HUDEP-2 (cell line): ENCODE measurements around the gene RER1.

Source experiments
- DNase-seq, 76 experiments: peaks; one replicate each; lab custom pipeline; 2025; ENCODE audit not compliant: unreplicated experiment in 76 of 76; lab: John Stamatoyannopoulos, UW

RER1 gene

DNA sequence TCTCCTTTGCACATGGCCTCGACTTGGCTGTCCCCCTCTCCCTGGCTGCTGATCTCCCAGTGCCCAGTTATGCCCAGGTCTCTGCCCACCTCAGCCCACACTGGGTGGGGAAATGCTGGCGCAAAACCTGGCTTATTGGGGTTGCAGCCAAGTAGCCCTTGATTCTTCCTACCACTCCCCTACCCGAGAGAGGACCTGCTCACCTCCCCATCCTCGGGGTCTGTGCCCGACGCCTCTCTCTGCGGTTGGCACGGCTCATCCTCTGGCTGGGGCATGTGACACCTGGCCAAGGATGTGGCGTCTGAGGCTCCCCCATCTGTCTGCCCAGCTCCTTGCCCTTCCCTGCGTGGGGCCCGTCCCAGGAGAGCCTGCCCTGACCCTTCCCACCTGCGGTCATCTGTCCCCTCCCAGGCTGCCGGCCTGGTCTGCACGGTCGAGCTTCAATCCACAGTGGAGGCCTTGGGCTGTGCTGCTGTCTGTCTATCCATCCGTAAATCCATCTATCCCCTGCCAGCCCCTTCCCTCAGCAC, 27.2 kb downstream of the RER1 start:
- DNase-seq, result no peak

DNA sequence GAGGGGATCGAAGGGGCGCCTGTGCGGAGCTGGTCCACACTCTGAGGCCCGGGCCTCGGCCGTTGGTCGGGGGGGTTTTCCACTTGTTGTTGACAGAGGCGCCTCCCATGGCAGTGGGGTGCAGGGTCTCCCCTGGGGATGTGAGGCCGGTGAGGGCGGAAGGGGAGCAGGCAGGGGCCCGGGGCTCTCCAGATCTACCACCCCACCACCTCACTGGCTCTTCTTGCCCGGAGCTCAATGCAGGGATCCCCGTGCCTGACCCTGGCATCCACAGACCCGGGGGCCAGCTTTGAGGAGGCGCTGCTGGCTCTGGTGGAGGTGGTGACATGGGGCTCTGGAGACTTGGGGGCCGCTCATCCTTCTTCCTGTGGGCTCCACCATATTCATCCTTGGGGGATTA, 27.8 kb downstream of the RER1 start:
- no peak for DNase-seq

DNA sequence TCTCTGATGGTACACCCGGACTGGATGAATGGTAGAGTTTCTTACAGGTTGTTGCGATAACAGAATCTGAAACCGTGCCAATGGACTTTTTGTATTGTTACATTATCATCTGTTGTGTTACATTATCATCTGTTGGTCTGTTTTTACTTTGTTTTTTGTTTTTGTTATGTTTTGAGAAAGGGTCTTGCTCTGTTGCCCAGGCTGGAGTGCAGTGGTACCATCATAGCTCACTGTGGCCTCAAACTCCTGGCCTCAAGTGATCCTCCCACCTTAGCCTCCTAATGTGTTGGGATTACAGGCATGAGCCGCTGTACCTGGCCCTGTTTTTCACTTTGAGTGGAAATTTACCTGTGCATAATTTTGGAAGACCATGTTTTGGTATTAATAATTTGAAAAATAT, 30.9 kb downstream of the RER1 start:
- DNase-seq, result no peak

DNA sequence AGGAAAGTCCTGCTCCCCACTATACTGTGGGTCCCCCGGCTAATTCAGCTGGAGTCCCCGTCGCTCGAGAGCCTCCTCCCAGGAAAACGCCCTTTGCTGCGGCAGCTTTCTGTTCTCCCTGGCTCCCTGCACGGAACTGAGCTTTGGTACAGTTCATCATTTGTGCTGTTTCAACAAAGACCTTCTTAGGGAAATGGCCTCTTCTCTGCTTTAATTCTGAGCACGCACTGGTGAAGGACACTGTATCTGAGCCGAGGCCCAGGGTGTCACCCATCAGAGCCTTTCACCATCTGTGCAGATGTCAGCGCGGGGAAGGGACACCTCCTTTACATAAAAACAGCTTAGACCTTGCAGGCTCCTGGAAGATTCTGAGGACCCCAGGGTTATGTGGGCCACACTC, 34.3 kb downstream of the RER1 start:
- no peak for DNase-seq

DNA sequence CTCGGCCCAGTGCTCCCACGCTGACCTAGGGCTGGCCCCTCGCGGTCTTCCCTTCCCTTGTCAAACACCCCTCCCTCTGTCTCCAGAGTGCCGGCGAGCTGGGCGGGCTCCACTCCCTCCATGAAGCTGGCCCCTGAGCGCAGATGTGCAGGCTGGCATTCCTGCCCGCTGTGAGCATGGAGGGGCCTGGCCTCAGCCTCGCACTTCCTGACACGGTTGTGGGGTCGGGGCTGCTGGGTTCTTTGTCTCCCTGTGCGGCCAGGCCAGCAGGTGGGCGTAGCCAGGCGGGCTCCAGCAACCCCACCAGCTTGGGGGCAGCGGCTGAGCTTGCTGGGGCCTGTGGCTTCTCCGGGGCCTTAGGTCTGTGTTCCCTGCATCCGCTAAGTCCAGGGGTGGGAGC, 34.9 kb downstream of the RER1 start:
- DNase-seq, result no peak

DNA sequence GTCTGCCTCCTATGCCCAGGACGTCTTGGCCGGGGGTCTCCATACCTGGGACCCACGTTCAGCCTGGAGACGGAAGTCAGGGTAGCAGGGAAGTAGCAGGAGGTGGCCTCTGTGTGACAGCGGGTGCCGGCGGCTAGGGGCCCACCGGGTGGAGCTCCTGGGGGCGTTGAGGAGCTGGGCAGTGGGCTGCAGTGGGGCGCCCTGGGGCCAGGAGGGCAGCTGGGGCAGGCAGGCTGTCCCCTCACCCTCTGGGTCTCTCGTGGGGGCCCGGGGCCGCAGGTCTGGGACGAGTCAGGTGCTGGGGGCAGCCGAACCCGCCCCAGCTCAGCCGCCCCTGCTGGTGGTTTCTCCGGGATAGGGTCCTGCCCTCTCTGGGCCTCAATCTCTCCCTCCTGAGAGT, 35.4 kb downstream of the RER1 start:
- DNase-seq, result no peak

DNA sequence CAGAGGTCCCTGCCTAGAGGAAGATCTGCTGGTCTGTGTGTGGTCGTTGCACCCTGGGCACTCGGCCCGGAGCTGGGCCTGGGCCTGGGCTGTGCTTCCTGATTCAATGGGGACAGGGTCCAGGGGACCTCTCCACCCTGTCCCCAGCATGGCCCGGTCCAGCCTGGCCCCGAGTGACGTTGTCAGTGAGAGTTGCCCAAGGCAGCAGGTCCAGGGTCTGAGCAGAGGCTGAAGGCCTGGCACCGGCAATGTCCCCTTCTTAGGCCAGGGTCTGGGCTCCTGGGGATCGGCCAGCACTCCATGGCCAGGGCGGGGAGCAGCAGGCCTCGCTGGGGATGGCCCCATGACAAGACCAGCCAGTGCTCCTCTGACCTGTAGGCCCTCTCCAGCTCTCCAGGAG, 36.3 kb downstream of the RER1 start:
- no peak for DNase-seq

DNA sequence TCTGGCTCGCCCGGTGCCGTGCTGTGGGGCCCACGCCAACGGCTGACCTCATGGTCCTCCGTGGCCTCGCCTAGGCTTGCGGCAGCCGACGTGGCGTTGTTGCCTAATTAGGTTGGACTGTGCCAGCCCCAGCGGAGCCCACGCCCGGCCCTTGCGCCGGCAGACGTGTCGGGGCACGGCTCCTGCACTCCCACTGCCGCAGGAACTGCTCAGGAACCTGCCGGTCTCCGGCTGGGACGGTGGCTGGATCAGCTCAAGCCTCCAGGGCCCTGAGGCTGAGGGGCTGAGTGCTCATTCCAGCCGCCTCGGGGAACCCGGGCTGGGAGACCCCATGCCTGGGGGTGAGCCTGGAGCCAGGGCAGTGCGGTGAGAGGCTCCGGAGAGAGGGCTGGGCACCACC, 36.8 kb downstream of the RER1 start:
- DNase-seq, result no peak

DNA sequence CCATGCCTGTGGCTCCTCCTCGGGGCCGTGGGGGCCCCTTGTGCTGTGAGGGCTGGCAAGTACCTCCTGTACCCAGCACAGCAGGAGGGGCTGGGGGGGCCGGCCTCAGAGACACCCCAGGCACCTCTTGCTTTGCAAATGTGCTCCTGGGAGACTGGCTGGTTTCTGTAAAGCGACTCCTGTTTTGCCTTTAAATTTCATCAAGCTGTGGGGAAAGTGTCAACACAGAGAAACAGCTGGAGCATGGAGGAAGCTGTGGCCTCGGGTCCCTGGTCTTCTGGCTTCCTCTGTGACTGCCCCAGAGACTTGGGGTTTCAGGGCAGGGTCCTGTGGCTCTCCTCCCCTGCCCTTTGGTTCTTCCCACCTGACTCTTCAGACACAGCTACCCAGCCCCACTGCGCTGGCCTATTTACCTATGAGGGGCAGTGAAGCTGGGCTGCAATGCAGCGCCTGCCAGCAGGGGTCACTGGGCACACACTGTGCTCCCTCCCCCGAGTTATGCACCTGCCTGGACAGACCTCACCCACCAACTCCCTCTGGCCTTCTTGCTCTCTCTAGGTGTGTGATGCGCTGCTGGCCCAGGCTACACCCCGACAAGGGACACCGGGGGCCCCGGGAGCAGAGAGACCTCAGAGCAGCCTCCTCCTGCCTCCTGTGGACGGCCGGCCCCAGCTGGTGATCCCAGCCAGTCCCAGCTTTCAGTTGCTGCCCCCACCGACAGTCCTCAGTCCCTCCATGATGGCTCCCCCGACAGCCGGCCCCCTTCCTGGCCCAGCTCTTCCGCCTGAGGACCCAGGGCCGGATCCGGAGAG, 38.3 kb downstream of the RER1 start:
- DNase-seq, result peak in 2 of 76 experiments; percentile 11 to 12

DNA sequence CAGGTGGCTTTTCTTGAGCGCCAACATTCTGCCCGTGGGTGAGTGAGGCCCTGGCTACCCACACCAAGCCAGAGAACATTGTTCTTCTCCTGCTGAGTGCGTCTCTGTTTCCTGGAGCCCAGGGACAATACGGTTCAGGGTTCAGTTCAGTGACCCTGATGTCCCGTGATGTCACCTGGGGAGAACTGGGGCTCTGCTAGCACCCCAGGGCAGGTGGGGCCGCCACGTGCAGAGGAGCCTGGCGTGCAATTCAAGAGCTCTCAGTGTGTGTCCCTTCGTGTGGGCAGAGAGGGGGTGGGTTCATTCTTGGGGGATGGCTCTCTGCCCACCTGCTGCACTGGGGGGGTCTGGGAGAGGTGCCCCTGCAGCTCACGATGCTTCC, 38.9 kb downstream of the RER1 start:
- no peak for DNase-seq

DNA sequence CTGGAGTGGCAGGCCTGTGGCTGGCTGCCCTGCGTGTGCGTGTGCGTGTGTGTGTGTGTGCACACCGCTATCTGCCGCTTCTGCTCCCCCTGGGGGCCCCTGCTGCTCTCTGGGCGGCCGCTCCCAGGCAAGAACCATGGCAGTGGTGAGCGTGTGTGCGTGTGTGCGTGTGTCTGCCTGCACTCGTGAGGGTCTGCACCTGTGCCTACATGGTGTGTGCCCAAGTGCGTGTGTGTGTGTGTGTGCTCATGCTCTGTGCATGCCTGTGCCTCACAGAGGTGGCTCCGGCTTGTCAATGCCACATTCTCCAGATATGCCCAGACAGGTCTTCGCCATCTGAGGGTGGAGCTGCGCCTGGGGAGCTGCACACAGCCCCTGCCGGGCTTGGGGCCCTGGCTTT, 39.5 kb downstream of the RER1 start:
- DNase-seq, result no peak

DNA sequence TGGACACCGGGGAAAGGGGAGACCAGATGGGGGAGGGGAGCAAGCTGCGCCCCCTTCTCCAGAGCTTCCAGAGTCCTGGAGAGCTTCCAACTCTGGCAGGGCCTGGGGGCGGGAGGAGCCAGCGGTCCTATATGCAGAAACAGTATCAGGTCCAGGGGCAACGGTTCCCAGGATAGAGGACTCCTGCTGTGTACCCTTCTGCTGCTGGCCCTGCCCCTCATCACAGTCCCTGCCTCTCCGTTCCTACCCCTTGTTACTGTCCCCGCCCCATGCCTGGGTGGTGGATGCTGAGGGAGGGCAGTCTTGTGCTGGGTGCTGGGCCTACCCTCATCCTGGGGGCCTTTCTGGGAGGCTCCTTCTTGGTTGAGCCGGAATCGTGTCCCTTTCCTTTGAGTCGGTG, 39.9 kb downstream of the RER1 start:
- DNase-seq, result no peak

DNA sequence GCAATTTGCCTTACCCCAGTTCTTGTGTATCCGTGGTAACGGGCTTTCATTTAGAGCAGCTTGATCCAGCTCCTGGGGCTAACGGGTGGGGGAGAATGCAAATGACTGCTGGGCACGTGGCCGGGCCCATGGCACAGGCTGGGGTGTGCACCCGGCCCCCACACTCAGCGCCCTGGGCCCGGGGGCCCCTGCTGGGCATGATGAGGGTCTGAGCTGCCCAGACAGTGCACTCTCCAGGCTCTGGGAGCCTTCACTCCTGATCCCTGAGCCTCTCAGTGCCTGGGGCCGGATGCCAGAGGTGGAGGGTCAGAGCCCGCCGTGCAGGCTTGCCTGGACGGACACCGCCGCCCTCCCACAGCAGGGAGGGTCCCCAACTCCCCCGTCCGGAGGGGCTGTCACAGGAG, 40.8 kb downstream of the RER1 start:
- no peak for DNase-seq

DNA sequence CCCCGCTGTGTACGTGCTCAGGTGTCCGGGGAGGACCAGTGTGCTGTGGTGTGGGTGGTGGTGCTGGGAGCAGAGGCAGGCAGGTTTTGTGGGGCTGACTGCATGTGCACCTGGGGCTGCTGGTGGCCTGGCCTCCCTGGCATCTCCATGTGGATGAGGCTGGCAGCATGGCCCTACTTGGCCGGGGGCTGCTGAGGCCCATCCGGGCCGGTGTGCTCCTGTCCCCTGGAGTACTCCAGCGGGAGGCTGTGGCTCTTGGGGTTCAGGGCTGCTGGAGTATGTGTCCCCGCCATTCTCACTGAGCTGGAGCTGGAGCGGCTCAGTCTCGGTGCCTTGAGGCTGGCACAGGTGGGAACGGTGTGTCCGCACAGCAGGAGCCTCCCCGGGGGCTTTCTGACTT, 41.6 kb downstream of the RER1 start:
- DNase-seq, result no peak

DNA sequence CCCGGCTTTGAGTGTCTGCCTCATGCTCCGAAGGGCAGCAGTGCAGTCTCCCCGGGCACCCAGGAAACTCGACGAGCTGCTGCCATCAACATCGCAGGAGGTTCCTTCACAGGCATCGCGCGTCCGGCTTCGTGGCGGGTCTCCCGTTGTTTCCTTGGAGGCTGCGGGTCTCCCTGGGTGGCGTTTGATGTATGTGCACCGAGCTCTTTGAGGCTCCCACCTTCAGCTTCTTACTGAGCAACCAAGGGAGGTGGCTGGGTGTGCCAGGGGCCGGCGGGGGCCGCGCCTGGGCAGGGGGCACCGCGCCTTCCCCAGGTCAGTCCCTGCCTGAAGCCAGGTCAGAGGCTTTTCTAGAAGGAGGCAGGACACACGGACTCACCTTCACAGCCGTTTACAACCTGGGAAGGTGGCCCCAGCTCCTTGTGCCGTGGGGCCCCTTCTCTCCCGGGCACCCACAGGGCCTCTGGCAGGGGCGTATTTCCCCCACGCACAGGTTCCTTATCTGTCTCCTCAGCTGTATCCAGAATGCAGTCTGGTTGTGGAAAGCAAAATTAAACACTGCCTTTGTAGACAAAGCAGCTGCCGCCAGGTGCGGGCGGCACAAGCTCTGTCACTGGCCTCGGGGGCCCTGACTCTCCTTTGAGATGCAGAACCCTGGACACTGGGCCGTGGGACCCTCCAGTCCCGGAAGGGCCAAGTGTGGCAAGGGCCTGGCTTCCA, 42.5 kb downstream of the RER1 start:
- DNase-seq, result no peak

DNA sequence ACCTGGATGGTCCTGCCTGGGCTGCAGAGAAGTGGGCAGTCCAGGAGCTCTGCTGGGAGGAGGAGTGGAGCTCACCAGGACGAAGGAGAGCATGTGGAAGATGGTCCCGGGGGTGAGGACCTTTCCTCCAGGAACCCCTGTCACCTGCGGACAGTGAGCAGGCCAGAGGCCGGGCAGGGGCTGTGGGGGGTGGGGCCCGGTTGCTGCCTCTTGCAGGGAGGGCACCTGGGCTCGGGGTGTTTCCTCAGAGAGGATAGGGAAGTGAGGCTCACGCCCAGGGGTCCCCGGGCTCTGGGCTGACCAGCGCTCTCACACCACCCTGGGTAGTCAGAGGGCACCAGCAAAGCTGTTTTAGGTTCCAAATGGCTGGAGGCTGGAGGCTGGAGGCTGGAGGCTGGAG, 43.5 kb downstream of the RER1 start:
- no peak for DNase-seq

DNA sequence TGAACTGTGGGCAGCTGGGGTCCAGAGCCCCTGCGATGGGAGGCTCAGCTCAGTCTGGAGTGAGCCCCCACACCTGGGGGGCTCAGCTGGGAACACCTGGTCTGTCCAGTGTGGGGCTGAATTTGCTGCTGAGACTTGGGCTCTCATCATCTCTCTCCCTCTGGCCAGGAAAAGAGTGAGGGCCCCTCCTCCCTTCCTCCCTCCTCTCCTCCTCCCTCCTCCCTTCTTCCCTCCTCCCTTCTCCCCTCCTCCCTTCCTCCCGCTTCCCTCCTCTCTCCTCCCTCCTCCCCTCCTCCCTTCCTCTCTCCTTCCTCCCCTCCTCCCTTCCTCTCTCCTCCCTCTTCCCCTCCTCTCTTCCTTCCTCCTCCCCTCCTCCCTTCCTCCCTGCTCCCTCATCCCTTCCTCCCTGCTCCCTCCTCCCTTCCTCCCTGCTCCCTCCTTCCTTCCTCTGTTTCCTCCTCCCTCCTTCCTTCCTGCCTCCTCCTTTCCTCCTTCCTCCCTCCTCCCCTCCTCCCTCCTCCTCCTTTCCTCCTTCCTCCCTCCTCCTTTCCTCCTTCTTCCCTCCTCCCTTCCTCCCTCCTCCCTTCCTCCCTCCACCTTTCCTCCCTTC, 44.2 kb downstream of the RER1 start:
- no peak for DNase-seq

DNA sequence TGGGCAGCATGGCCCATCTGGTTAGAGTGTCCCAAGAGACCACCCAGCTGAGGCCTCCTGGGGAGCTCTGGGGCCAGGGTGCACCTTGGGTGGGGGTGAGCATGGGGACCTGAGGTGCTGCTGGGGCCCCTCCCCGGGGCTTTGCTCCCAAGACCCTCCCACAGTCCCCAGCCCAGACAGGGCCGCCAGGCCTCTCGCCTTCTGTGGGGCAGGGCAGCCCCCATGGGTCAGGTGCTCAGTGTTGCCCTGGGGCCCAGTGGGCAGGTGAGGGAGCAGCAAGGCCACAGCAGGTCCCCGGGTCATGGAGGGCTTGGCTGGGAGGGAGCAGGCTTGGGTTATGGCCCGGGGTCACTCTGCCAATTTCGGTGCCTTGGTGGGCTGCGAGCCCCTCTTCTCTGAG, 45.2 kb downstream of the RER1 start:
- DNase-seq, result no peak

DNA sequence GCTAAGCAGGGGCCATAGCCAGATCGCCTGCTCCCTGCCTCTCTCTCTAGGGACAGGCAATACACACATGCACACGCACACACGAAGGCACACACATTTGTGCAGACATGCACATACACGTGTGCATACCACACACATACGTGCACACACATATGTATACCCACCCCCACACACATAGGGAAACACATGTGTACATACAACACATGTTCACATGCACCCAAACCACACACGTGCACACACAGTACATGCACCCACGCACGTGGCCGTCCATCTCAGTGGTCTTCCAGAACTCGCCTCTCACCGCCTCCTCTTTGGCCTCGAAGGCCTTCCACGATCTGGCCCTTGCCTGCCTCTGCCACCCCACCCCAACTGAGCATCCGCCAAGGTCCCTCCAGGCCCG, 46.0 kb downstream of the RER1 start:
- DNase-seq, result no peak

DNA sequence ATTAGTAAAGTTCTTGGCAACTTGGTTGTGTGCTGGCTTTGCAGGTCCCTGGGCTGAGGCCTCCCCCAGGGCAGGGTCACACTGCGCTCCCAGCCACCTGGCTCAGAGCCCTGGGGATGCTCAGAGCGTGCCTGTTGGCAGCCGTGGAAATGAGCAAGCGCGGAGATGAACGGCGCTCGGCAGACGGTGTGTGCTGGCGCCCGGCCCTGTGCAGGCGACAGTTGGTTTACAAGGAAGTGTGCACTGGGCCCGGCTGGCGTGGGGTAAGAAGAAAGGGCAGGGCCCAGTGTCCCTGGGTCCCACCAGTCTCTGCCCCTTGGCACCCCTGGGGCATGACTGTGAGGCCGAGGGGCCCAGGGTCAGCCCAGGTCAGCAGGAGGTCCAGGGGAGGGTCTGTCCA, 46.4 kb downstream of the RER1 start:
- DNase-seq, result no peak

DNA sequence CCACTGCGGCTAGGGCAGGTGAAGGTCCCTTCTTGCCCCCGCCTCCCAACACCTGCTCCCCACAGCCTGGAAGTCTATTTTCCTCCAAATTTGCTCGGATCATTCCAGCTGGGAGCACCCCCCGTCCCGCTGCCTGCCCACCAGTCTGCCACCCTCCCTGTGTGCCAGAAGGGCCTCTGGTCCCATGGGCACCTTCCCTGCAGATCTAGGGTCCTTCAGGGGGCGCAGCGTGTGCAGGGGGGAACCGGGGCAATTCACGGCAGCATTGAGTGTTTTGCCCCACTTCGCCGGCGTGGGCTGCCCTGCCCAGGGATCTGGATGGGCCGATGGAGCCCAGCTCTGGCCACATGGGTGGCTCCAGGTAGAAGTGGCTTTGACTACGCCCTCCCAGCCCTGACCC, 47.0 kb downstream of the RER1 start:
- no peak for DNase-seq

DNA sequence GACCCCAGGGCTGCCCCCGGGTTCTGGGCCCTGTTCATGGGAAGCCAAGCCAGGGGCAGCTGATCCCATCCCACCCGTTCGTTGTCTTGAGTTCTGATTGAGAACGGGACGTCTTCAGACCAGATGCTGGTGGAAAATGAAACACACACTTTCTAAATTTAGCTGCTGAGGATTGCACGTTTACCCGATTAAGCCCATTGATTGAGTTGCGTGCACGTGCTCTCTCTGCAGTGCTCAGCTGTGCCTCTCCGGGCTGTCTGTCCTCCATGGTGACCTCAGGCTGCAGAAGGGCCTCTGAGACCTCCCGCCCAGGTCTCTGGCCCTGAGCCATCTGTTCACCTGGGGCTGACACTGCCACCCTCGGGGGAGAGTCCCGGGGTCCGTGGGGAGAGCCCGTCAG, 47.7 kb downstream of the RER1 start:
- no peak for DNase-seq
